CD4-positive, alpha-beta T cell treated with Interleukin-17A for 1 hour (primary cell): ENCODE data around the gene PDE10A.

Source experiments
- DNase-seq: peaks from one replicate; pipeline ENCODE4 v3.0.0-alpha.2; 2020

Gene PDE10A

GRCh38 chr6:165325609-165326008, 337.4 kb downstream of the PDE10A start:
- DNase-seq, result no peak

DNA sequence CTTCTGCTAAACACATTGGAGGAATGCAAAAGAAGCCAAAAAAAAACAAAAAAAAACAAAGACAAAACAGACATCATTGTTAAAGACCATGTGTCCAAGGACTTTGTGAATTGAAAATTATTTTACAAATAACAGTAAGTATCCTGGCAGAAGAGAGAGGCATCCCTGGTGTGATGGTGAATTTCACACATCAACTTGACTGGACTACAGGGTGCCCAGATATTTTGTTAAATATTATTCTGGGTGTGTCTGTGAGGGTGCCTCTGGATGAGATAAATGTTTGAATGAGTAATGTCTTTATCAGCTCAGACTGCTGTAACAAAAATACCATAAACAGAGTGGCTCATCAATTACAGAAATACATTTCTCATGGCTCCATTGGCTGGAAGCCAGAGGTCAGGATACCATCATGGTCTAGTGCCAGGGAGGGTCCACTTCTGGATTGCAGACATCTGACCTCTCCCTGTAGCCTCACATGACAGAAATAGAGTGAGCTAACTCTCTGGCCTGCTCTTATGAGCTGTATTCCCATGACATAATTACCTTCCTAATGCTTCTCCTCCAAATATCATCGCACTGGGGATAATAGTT, 341.4 kb downstream of the PDE10A start:
- no peak for DNase-seq

DNA sequence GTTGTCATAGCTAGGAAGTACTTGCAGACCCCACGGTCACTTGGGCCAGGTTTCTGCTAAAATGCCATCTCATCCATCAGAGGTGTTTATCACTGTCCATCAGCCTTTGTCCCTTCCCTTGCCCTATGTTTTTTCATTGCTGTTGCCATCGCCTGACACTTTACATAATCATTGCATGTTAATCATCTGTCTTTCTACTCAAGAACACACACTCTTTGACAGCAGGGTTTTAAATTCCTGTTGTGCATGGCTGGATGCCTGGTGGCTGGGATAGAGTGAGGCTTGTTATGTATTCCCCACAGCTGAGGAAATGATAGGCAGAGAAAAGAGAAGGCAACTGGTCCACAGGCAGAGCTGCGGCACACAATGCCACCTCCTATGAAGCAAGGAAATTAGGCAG, 341.9 kb downstream of the PDE10A start:
- DNase-seq, result no peak

DNA sequence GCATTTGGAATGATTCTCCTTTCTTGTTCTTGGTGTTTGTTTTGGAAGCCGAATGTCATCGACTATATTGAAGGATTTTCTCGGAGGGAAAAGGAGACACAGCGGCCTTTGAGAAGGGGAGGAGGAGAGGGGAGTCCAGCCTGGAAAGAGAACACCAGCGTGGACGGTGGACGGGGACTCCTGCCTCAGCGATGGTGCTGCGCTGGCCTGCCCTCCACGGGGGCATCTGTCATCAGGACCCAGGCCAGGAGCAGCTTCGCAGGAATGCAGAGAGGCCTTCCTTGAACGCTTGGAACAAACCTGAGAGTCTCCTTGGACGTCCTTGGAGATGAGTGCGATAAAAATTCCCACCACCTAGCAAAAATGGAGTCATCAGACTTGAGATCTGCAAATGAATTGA, 345.3 kb downstream of the PDE10A start:
- no peak for DNase-seq

GRCh38 chr6:165308926-165309731, 353.9 kb downstream of the PDE10A start, which contains the start of gene C6orf118:
C6orf118 (minus strand) TSS chr6:165309605; CDS start chr6:165309586, 19 bp downstream.
- DNase-seq, result no peak

DNA sequence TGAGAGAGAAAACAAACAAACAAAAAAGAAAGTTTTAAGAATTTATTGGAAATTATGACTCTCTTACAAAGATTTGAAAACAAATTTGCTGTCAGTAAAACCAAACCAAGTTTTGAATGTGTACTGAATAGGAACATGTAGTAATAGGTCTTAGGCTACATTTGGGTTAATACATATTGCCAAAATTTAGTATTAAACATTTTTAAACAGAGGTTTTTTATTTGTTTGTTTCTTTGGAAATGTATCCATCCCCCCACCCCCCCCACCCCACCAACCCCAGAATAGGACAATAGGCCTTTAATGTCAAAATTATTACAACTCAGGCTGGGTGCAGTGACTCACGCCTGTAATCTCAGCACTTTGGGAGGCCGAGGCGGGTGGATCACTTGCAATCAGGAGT, 356.1 kb downstream of the PDE10A start:
- no peak for DNase-seq

DNA sequence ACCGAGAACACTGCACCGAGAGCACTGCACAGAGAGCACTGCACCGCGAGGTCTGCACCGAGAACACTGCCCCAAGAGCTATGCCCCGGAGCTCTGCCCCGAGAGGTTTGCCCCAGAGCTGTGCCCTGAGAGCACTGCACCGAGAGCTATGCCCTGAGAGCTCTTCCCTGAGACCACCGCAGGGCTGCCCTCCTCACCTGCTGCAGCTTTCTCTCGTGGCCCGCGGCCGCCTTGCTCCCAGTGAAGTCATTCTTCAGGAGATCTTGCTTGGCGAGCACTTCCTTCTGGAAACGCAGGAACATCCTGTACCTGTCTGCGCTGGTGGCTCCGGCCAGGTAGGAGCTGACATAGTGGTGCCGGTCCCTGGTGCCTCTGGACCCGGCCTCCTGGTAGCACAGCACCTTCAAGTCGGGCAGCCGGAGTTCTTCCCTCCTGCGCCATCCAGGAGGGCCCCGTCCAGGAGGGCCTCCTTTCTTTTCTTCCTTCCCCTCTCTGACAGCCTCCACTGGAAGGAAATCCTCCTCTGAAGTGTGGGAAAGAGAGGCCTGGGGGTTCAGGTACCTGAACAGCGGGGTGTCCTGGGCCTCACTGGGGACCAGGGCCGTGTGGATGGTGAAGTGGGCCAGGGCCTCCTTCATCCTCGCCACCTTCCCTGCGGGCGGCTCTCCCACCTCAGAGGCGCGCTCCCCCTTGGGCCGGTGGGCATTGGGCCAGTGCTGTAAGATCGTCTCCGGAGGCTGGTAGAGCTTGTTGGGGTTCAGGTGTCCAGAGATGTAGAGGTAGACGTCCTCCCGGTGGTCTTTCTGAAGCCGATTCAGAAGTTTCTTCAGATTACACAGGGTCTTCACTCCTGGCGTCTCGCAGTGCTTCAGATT, 361.4 kb downstream of the PDE10A start:
- no peak for DNase-seq

DNA sequence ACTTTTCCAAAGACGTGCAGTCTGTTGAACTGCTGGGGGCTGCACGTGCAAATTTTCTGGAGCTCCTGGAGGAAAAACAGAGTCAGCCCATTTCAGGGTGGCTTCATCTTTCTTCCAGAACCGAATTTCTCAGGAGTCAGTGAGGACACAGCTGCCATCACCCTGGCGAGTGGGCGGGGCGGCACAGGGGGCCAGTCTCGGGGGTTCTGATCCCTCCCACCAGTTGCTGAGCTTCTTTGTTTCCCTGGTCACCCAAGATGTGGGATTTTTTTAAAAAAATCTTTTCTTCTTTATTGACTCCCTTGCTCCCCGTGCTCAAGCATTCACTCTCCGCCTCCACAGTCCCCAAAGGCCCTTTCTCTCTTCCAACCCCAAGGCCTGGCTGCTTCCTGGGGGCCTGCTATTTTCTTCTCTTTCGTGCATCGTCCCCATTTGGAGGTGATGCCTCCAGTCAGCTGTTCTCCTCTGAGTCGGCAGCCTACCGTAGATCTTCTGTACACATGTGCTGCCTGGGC, 362.6 kb downstream of the PDE10A start:
- DNase-seq, result no peak

- no peak for DNase-seq
Observed at GRCh38 chr6:165298875-165299274, 364.2 kb downstream of the PDE10A start.

DNA sequence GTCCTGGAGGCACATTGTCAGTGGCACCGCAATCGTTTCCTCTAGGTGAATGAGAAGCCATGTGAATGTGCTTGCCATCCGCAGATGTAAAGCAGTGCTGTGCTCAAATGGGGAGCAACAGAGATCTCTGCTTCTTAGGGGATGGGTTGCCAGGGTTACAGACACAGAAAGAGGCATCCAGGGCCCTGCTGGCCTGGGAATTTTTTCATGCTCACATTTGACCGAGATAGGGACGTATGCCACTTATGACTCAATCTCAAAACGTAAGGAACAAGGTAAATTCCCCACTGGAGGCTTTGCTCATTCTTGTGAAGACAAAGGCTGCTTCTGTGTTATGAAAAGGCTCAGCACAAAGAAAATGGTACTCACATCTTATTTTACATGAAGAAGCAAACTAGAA, 364.6 kb downstream of the PDE10A start:
- DNase-seq, result no peak

DNA sequence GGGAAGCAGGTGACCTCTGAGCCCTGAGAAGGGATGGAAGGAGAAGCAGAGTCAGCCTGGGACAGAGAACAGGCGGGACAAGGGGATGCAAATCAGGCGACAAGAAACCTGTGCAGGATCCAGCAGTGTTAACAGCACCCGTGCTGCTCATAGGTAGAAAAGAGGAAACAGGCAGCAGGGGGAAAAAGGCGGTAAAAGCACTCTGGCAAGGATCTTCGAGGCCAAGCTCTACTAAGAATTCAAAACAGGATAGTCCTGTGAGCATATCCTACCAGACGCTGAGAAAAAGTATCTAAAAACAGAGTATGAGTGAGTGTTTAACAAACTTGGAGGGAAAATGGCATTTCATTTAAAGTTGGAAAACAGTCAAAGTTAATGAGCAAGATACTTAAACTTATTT, 370.4 kb downstream of the PDE10A start:
- no peak for DNase-seq
